PC-3 (cell line): ENCODE data around the gene CADM4.

Experiments
- CTCF ChIP-seq: fragments of 300-600 bp; sonication (generic); conservative IDR thresholded peaks from 2 replicates; pipeline ENCODE4 v1.5.1; 2017; ENCODE audit warnings: antibody characterized with exemption, low read depth, mild to moderate bottlenecking, low read length
- EZH2 ChIP-seq: fragments of 300-600 bp; sonication (generic); IDR thresholded peaks from one replicate; pipeline ENCODE4 v1.6.1; 2017; ENCODE audit warnings: antibody characterized with exemption, mild to moderate bottlenecking, low read length; ENCODE audit not compliant: unreplicated experiment

DNA sequence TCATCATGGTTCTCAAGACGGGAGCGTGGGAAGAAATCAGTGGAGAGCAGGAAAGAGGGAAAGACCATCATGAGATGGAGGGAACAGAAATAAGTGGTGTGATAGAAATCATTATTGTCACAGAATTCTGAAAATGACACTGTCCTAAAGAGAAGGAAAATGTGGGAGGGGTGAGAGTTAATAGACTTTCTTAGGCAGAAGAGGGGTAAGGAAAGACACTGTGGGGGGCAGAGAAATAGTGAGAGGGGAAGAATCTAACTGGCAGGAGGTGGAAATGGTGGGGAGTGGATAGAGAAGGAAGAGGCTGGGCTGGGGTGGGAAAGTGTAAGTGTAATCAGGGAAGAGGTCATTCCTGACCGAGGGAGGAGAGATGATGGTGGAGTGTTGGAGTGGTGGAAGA is 60.9 kb downstream of the CADM4 start:
- TF ChIP-seq EZH2 (no peak), CTCF (no peak)
